Measurements from ENCODE around the gene KIF1A.

DNA sequence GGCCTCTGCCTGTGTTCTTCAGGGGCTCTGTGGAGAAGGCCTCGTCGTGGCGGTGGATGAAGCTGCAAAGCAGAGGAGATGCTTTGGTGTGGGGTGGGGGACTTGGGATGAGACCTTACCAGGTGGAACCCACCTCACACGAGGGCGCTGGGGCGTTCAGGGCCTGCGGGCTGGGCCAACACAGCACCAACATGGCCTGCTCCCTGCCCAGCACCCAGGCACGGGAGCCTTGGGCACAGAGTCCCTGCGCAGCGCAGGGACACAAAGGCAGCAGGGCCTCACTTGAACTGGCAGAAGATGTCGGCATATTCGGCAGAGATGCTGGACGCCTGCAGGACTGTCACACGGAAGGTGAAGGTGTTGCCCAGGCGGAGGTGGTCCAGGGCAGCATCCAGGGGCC, 74.6 kb downstream of the KIF1A start:
- no peak for TF ChIP-seq TAF1 (IDR thresholded peaks at IDR 0.05; ENCODE audit: low read depth)
- TF ChIP-seq RAD21 (IDR thresholded peaks at IDR 0.05; ENCODE audit: low read depth), result no peak
- no peak for TF ChIP-seq MAX (IDR thresholded peaks at IDR 0.05)
- TF ChIP-seq, protein P1, sequence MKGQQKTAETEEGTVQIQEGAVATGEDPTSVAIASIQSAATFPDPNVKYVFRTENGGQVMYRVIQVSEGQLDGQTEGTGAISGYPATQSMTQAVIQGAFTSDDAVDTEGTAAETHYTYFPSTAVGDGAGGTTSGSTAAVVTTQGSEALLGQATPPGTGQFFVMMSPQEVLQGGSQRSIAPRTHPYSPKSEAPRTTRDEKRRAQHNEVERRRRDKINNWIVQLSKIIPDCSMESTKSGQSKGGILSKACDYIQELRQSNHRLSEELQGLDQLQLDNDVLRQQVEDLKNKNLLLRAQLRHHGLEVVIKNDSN (IDR thresholded peaks at IDR 0.05), result no peak
- no peak for TF ChIP-seq CREB1 (IDR thresholded peaks at IDR 0.05; ENCODE audit: low read depth)
- no peak for TF ChIP-seq CEBPB (IDR thresholded peaks at IDR 0.05)
- TF ChIP-seq EP300 (IDR thresholded peaks at IDR 0.05; ENCODE audit: borderline replicate concordance), result no peak
- no peak for TF ChIP-seq REST (IDR thresholded peaks at IDR 0.05; ENCODE audit: low read depth)
- no peak for TF ChIP-seq YY1 (IDR thresholded peaks at IDR 0.05; ENCODE audit: low read depth)
- no peak for TF ChIP-seq EGR1 (IDR thresholded peaks at IDR 0.05)

Data from Ishikawa (cell line).